Tracheal epithelial cell (primary cell): ENCODE measurements around the gene PCGF2. TPM values are rescaled to one million over a fixed set of nuclear protein-coding genes. Genes with fewer than 3 reads are reported as not detected.

Source experiments
- total RNA-seq: library from RNA; depleted of rRNA; stranded (reverse); fragments of >200 nt; gene quantifications from 2 replicates; pipeline ENCODE4 v1.2.1, GENCODE V29; 2014

PCGF2 gene
- 1.4 and 4.0 TPM in 2 replicates for total RNA-seq

GRCh38 chr17:38748149-38748891 lies at the start of gene PCGF2:
TSS of gene PCGF2 (minus strand) at chr17:38748336. CDS start at chr17:38740402, 7,934 bp downstream.

GRCh38 chr17:38752308-38753070 lies 4.4 kb upstream of the PCGF2 start, which contains the start of gene PSMB3:
TSS of gene PSMB3 (plus strand) at chr17:38752741. CDS start at chr17:38752827, 86 bp downstream.

GRCh38 chr17:38729886-38730525 lies 18.1 kb downstream of the PCGF2 start, which contains the start of gene CISD3:
TSS of gene CISD3 (plus strand) at chr17:38730341. CDS start at chr17:38730359, 18 bp downstream.

GRCh38 chr17:38704606-38705522 lies 43.3 kb downstream of the PCGF2 start, which contains the start of gene MLLT6:
TSS of gene MLLT6 (plus strand) at chr17:38705273. CDS start at chr17:38705633, 360 bp downstream.

Other genes starting within 250 kb of the PCGF2 start
- 0.24 and 1.7 TPM in 2 replicates for gene SRCIN1, start 142.4 kb downstream of the PCGF2 start, total RNA-seq
- gene EPOP, start 73.4 kb downstream of the PCGF2 start, total RNA-seq = 3.8 and 6.0 TPM in 2 replicates
- 13.6 and 15.9 TPM in 2 replicates for gene MLLT6, start 43.1 kb downstream of the PCGF2 start, total RNA-seq
- 2.8 and 4.8 TPM in 2 replicates for gene CISD3, start 18.0 kb downstream of the PCGF2 start, total RNA-seq
- gene PSMB3, start 4.4 kb upstream of the PCGF2 start, total RNA-seq = 181 and 296 TPM in 2 replicates
- 32.0 and 38.8 TPM in 2 replicates for gene PIP4K2B, start 51.2 kb upstream of the PCGF2 start, total RNA-seq
- 7.5 TPM in 2 replicates for gene CWC25, start 77.0 kb upstream of the PCGF2 start, total RNA-seq
- 1,911 and 1,953 TPM in 2 replicates for gene RPL23, start 105.4 kb upstream of the PCGF2 start, total RNA-seq
- gene LASP1, start 121.7 kb upstream of the PCGF2 start, total RNA-seq = 47.1 and 89.9 TPM in 2 replicates
- under 0.01 TPM in 1 of 2 replicates, not detected in the other for gene FBXO47, start 219.1 kb upstream of the PCGF2 start, total RNA-seq